ENCODE measurements around the gene WNT16.

Gene WNT16

GRCh38 chr7:121282129-121282528 lies 46.7 kb upstream of the WNT16 start:
- TF ChIP-seq EP300 (IDR thresholded peaks at IDR 0.05; ENCODE audit: borderline replicate concordance) (no peak), YY1 (IDR thresholded peaks at IDR 0.05; ENCODE audit: low read depth) (no peak), EGR1 (IDR thresholded peaks at IDR 0.05) (no peak), FOXM1 (IDR thresholded peaks at IDR 0.05; ENCODE audit: borderline replicate concordance, low read depth) (no peak), CREB1 (IDR thresholded peaks at IDR 0.05; ENCODE audit: low read depth) (no peak), TAF1 (IDR thresholded peaks at IDR 0.05; ENCODE audit: low read depth) (no peak)
- TF ChIP-seq, protein P1, sequence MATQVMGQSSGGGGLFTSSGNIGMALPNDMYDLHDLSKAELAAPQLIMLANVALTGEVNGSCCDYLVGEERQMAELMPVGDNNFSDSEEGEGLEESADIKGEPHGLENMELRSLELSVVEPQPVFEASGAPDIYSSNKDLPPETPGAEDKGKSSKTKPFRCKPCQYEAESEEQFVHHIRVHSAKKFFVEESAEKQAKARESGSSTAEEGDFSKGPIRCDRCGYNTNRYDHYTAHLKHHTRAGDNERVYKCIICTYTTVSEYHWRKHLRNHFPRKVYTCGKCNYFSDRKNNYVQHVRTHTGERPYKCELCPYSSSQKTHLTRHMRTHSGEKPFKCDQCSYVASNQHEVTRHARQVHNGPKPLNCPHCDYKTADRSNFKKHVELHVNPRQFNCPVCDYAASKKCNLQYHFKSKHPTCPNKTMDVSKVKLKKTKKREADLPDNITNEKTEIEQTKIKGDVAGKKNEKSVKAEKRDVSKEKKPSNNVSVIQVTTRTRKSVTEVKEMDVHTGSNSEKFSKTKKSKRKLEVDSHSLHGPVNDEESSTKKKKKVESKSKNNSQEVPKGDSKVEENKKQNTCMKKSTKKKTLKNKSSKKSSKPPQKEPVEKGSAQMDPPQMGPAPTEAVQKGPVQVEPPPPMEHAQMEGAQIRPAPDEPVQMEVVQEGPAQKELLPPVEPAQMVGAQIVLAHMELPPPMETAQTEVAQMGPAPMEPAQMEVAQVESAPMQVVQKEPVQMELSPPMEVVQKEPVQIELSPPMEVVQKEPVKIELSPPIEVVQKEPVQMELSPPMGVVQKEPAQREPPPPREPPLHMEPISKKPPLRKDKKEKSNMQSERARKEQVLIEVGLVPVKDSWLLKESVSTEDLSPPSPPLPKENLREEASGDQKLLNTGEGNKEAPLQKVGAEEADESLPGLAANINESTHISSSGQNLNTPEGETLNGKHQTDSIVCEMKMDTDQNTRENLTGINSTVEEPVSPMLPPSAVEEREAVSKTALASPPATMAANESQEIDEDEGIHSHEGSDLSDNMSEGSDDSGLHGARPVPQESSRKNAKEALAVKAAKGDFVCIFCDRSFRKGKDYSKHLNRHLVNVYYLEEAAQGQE (IDR thresholded peaks at IDR 0.05; ENCODE audit: low read depth): no peak

GRCh38 chr7:121285066-121285667 lies 43.6 kb upstream of the WNT16 start:
- no peak for TF ChIP-seq CEBPB (IDR thresholded peaks at IDR 0.05)
- no peak for TF ChIP-seq RAD21 (IDR thresholded peaks at IDR 0.05; ENCODE audit: low read depth)
- TF ChIP-seq, protein P1 (IDR thresholded peaks at IDR 0.05; ENCODE audit: low read depth): no peak
- TF ChIP-seq EP300 (IDR thresholded peaks at IDR 0.05; ENCODE audit: borderline replicate concordance): no peak
- TF ChIP-seq TEAD4 (IDR thresholded peaks at IDR 0.05): no peak
- TF ChIP-seq USF1 (IDR thresholded peaks at IDR 0.05): no peak
- TF ChIP-seq CREB1 (IDR thresholded peaks at IDR 0.05; ENCODE audit: low read depth): no peak
- no peak for TF ChIP-seq ZBTB7A (IDR thresholded peaks at IDR 0.05; ENCODE audit: low read depth)
- TF ChIP-seq TAF1 (IDR thresholded peaks at IDR 0.05; ENCODE audit: low read depth): no peak
- TF ChIP-seq MAX (IDR thresholded peaks at IDR 0.05): no peak

GRCh38 chr7:121286186-121286585 lies 42.6 kb upstream of the WNT16 start:
- TF ChIP-seq EGR1 (IDR thresholded peaks at IDR 0.05) (no peak), TCF12 (IDR thresholded peaks at IDR 0.05; ENCODE audit: low read depth) (no peak), USF1 (IDR thresholded peaks at IDR 0.05) (no peak), RAD21 (IDR thresholded peaks at IDR 0.05; ENCODE audit: low read depth) (no peak), FOXM1 (IDR thresholded peaks at IDR 0.05; ENCODE audit: borderline replicate concordance, low read depth) (no peak), NFIC (IDR thresholded peaks at IDR 0.05) (no peak), CREB1 (IDR thresholded peaks at IDR 0.05; ENCODE audit: low read depth) (no peak), ZBTB7A (IDR thresholded peaks at IDR 0.05; ENCODE audit: low read depth) (no peak), TEAD4 (IDR thresholded peaks at IDR 0.05) (no peak), YY1 (IDR thresholded peaks at IDR 0.05; ENCODE audit: low read depth) (no peak)
- TF ChIP-seq, protein P1 (IDR thresholded peaks at IDR 0.05; ENCODE audit: low read depth): no peak

- no peak for TF ChIP-seq ZBTB7A (IDR thresholded peaks at IDR 0.05; ENCODE audit: low read depth)
- no peak for TF ChIP-seq TCF12 (IDR thresholded peaks at IDR 0.05; ENCODE audit: low read depth)
- TF ChIP-seq TAF1 (IDR thresholded peaks at IDR 0.05; ENCODE audit: low read depth): no peak
- no peak for TF ChIP-seq CEBPB (IDR thresholded peaks at IDR 0.05)
- no peak for TF ChIP-seq NFIC (IDR thresholded peaks at IDR 0.05)
- TF ChIP-seq EGR1 (IDR thresholded peaks at IDR 0.05): no peak
- TF ChIP-seq MAX (IDR thresholded peaks at IDR 0.05): no peak
- no peak for TF ChIP-seq USF1 (IDR thresholded peaks at IDR 0.05)
- TF ChIP-seq EP300 (IDR thresholded peaks at IDR 0.05; ENCODE audit: borderline replicate concordance): no peak
- no peak for TF ChIP-seq FOXM1 (IDR thresholded peaks at IDR 0.05; ENCODE audit: borderline replicate concordance, low read depth)
- TF ChIP-seq CREB1 (IDR thresholded peaks at IDR 0.05; ENCODE audit: low read depth): no peak
- TF ChIP-seq RAD21 (IDR thresholded peaks at IDR 0.05; ENCODE audit: low read depth): no peak
- TF ChIP-seq, protein P1 (IDR thresholded peaks at IDR 0.05; ENCODE audit: low read depth): no peak
- TF ChIP-seq TEAD4 (IDR thresholded peaks at IDR 0.05): no peak
- no peak for TF ChIP-seq YY1 (IDR thresholded peaks at IDR 0.05; ENCODE audit: low read depth)
Observed at GRCh38 chr7:121286742-121287734, 41.8 kb upstream of the WNT16 start.

Measured in Ishikawa (cell line).